SK-N-SH (cell line): ENCODE data around the gene BCAS4. TPM values are rescaled to one million over a fixed set of nuclear protein-coding genes. Genes with fewer than 3 reads are reported as not detected.
A peak's percentile ranks its signal among the peaks of the same experiment; 100 is the strongest.

Experiments
- CTCF ChIA-PET: fragments of 300-600, 350-600 bp; formaldehyde crosslinking; extraction: SDS; loops from one replicate; lab custom pipeline; 2021; lab: Yijun Ruan, JAX
- POLR2A ChIA-PET: fragments of 350-600 bp; sonication (Branson Sonifier 250); formaldehyde crosslinking; extraction: SDS; loops from one replicate; lab custom pipeline; 2020; ENCODE audit warnings: antibody characterized with exemption, inconsistent platforms; lab: Yijun Ruan, JAX
- DNase-seq: peaks from one replicate; pipeline ENCODE4 v3.0.0; 2012
- H2AFZ ChIP-seq: fragments of 200-600 bp; sonication (generic); 2 replicates; pipeline ENCODE4 v1.8.1; 2016; ENCODE audit warnings: antibody characterized with exemption, mild to moderate bottlenecking, low read depth
- H3F3A ChIP-seq: fragments of 200-600 bp; sonication (generic); replicated peaks from 2 replicates; pipeline ENCODE3; 2016; ENCODE audit warnings: antibody characterized with exemption, mild to moderate bottlenecking; ENCODE audit not compliant: insufficient read depth
- H3K27ac ChIP-seq, 2 experiments: fragments of 200-500 bp in 1 of 2; fragments of 200-600 bp in 1 of 2; sonication (Bioruptor generic) in 1 of 2; sonication (generic), shearing (Covaris generic) in 1 of 2; 2 replicates each; pipeline versions ENCODE4 v1.5.1 to v1.6.1; 2014 to 2016; ENCODE audit warnings: low read depth in 2 of 2, inconsistent platforms in 1 of 2, low read length in 1 of 2, mild to moderate bottlenecking in 1 of 2, mixed read lengths in 1 of 2
- H3K27me3 ChIP-seq: fragments of 200-600 bp; sonication (generic), shearing (Covaris generic); 2 replicates; pipeline ENCODE4 v1.6.1; 2016; ENCODE audit warnings: mixed run types; ENCODE audit not compliant: insufficient read depth
- H3K36me3 ChIP-seq, 2 experiments: fragments of 200-500 bp in 1 of 2; fragments of 200-600 bp in 1 of 2; sonication (Bioruptor generic) in 1 of 2; sonication (generic) in 1 of 2; replicated peaks in 1 of 2; 2 replicates each; pipeline versions ENCODE3 to v1.5.1; 2014 to 2016; ENCODE audit warnings: low read length in 1 of 2, mild to moderate bottlenecking in 1 of 2; ENCODE audit not compliant: insufficient read depth in 2 of 2, control insufficient read depth in 1 of 2
- H3K4me1 ChIP-seq, 2 experiments: fragments of 200-500 bp in 1 of 2; fragments of 200-600 bp in 1 of 2; sonication (Bioruptor generic) in 1 of 2; sonication (generic), shearing (Covaris generic) in 1 of 2; 2 replicates each; pipeline versions ENCODE4 v1.5.1 to v1.6.1; 2014 to 2016; ENCODE audit warnings: low read depth in 1 of 2, low read length in 1 of 2, mixed run types in 1 of 2; ENCODE audit not compliant: insufficient read depth in 2 of 2, control insufficient read depth in 1 of 2
- H3K4me2 ChIP-seq: fragments of 200-600 bp; sonication (generic), shearing (Covaris generic); 2 replicates; pipeline ENCODE4 v1.6.1; 2017; ENCODE audit warnings: mixed run types
- H3K4me3 ChIP-seq, 2 experiments: fragments of 200-500 bp in 1 of 2; fragments of 200-600 bp in 1 of 2; sonication (Bioruptor generic) in 1 of 2; sonication (generic), shearing (Covaris generic) in 1 of 2; 2 replicates each; pipeline versions ENCODE4 v1.5.1 to v1.8.1; 2014 to 2016; ENCODE audit warnings: low read depth in 2 of 2, inconsistent platforms in 1 of 2, low read length in 1 of 2, mild to moderate bottlenecking in 1 of 2, mixed read lengths in 1 of 2, moderate library complexity in 1 of 2
- H3K79me2 ChIP-seq: fragments of 200-600 bp; sonication (generic); 2 replicates; pipeline ENCODE4 v1.8.1; 2017; ENCODE audit warnings: mild to moderate bottlenecking; ENCODE audit not compliant: insufficient read depth
- H3K9ac ChIP-seq: fragments of 200-600 bp; sonication (generic); 2 replicates; pipeline ENCODE4 v1.6.1; 2017; ENCODE audit warnings: mixed run types
- H3K9me2 ChIP-seq: fragments of 200-600 bp; sonication (generic); 2 replicates; pipeline ENCODE4 v1.6.1; 2017; ENCODE audit warnings: mixed run types
- H3K9me3 ChIP-seq: fragments of 200-600 bp; sonication (generic); 2 replicates; pipeline ENCODE4 v1.6.1; 2017; ENCODE audit warnings: mixed run types, mild to moderate bottlenecking, moderate library complexity
- H4K20me1 ChIP-seq: fragments of 200-600 bp; sonication (generic); 2 replicates; pipeline ENCODE4 v1.6.1; 2017; ENCODE audit warnings: mild to moderate bottlenecking, mixed run types; ENCODE audit not compliant: insufficient read depth
- CHD2 ChIP-seq: fragments of 150-350 bp; IDR thresholded peaks from 2 replicates; pipeline ENCODE4 v1.6.1; 2018; ENCODE audit warnings: low read length; ENCODE audit not compliant: partially characterized antibody
- EP300 ChIP-seq, 2 experiments: IDR thresholded peaks; 2 replicates each; pipeline versions ENCODE4 v1.4.0 to v1.6.1; 2012; ENCODE audit warnings: borderline replicate concordance in 1 of 2, low read depth in 1 of 2, low read length in 1 of 2
- EZH2phosphoT487 ChIP-seq: fragments of 200-600 bp; sonication (generic); IDR thresholded peaks from 2 replicates; pipeline ENCODE4 v1.6.1; 2017; ENCODE audit warnings: low read depth, mixed run types, mild to moderate bottlenecking, antibody characterized with exemption, moderate library complexity, borderline replicate concordance
- GATA2 ChIP-seq: sonication (generic); formaldehyde crosslinking; IDR thresholded peaks from 2 replicates; pipeline ENCODE4 v1.5.0; 2020; ENCODE audit warnings: mild to moderate bottlenecking, missing genetic modification reagents
- NFIC ChIP-seq: IDR thresholded peaks from 2 replicates; pipeline ENCODE4 v1.4.0; 2012; ENCODE audit warnings: borderline replicate concordance
- POLR2AphosphoS5 ChIP-seq: IDR thresholded peaks from 2 replicates; pipeline ENCODE4 v1.6.1; 2012; ENCODE audit warnings: low read depth, low read length
- RAD21 ChIP-seq: IDR thresholded peaks from 2 replicates; pipeline ENCODE4 v1.6.1; 2012; ENCODE audit warnings: mild to moderate bottlenecking, low read length
- RFX5 ChIP-seq: IDR thresholded peaks from 2 replicates; pipeline ENCODE4 v1.6.1; 2012; ENCODE audit warnings: mild to moderate bottlenecking, improper control_type of control experiment, low read length
- YY1 ChIP-seq: IDR thresholded peaks from 2 replicates; pipeline ENCODE4 v1.4.0; 2012; ENCODE audit warnings: low read depth, mild to moderate bottlenecking
- WGBS: methylation state at CpG from one replicate; pipeline ENCODE4 v1.1.6; 2017; ENCODE audit warnings: low lambda C conversion rate; 5-methylcytosine and 5-hydroxymethylcytosine counted together
- polyA plus RNA-seq, 3 experiments: library from polyadenylated mRNA; depleted of rRNA; stranded (reverse); fragments of >200 nt; gene quantifications; 2 replicates each; pipeline ENCODE4 v1.2.3, GENCODE V29; 2012
- TF ChIP-seq, protein P1 (sequence below): fragments of 150-350 bp; IDR thresholded peaks from 2 replicates; pipeline ENCODE4 v1.6.1; 2016; ENCODE audit warnings: mild to moderate bottlenecking, low read depth, low read length
- TF ChIP-seq, protein P2 (sequence below): fragments of 200-600 bp; sonication (generic); IDR thresholded peaks from 2 replicates; pipeline ENCODE4 v1.6.1; 2017; ENCODE audit warnings: antibody characterized with exemption, mild to moderate bottlenecking, moderate library complexity

BCAS4 gene
- polyA plus RNA-seq, 1 of the 3 experiments (the other 2 are of a cell fraction), result 43.8 TPM

DNA sequence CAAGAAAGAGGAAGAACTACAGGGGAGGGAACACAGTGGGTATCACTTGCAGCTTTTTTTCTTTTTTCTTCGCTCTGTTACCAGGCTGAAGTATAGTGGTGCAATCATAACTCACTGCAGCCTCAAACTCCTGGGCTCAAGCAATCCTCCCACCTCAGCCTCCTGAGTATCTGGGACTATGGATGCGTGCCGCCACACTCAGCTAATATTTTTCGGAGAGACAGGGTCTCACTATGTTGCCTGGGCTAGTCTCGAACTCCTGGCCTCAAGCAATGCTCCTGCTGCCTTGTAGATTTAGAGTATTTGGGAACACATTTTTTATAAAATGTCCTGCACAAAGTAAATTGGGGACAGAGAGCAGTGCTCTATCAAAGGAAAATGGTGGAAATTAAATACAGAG lies 35.2 kb upstream of the BCAS4 start (continued):
- TF ChIP-seq RFX5 (no peak), RAD21 (no peak), YY1 (no peak), CHD2 (no peak), POLR2AphosphoS5 (no peak), GATA2 (CRISPR knock-in tag) (no peak), NFIC (no peak), EZH2phosphoT487 (no peak)
- TF ChIP-seq, protein P1, sequence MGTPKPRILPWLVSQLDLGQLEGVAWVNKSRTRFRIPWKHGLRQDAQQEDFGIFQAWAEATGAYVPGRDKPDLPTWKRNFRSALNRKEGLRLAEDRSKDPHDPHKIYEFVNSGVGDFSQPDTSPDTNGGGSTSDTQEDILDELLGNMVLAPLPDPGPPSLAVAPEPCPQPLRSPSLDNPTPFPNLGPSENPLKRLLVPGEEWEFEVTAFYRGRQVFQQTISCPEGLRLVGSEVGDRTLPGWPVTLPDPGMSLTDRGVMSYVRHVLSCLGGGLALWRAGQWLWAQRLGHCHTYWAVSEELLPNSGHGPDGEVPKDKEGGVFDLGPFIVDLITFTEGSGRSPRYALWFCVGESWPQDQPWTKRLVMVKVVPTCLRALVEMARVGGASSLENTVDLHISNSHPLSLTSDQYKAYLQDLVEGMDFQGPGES, result no peak

DNA sequence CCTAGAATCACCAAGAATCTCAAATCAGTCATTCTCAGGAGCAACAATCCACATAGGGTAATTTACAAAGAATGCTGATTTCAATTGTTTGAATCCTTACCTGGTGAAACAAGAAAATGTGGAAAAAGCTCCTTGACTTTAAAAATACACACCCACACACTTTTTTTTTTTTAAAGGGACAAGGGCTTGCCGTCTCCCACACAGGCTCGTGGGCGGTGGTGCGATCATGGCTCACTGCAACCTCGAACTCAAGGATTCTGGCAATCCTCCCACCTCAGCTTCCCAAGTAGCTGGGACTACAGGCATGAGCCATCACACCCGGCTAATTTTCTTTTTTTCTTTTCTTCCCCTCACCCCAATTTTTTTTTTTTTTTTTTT lies 32.8 kb upstream of the BCAS4 start:
- Histone ChIP-seq H3K4me3 (peak overlapping the region in 1 of 2 experiments; percentile 0; a peak in 1 of 4 replicates), H3F3A (peaks cover 21% of the 10 kb centered on the region), H3K27ac (peak overlapping the region; percentile 2 to 80; a peak in 2 of 4 replicates), H4K20me1 (no peaks in the 10 kb centered on the region), H3K4me1 (peaks cover 10 to 30% of the 10 kb centered on the region in 2 experiments; a peak in 3 of 4 replicates), H3K27me3 (no peaks in the 10 kb centered on the region), H2AFZ (no peak overlapping the region), H3K4me2 (peak overlapping the region; percentile 22), H3K79me2 (no peaks in the 10 kb centered on the region), H3K9me3 (no peaks in the 10 kb centered on the region), H3K9ac (peak overlapping the region; percentile 53; the same call in 1 of the 2 replicates), H3K9me2 (no peaks in the 10 kb centered on the region), H3K36me3 (no peaks in the 10 kb centered on the region)
- no peak for DNase-seq
- POLR2A ChIA-PET, result interaction anchor here (0.7 kb wide), 1 partner anchor 661 kb away, joined by 4 read pairs; no protein-coding TSS in a partner anchor
- CTCF ChIA-PET, result interaction anchor here (1.1 to 3.4 kb wide), 2 partner anchors 12 to 99 kb away, joined by 3 to 14 read pairs; no protein-coding TSS in a partner anchor
- TF ChIP-seq, protein P2, sequence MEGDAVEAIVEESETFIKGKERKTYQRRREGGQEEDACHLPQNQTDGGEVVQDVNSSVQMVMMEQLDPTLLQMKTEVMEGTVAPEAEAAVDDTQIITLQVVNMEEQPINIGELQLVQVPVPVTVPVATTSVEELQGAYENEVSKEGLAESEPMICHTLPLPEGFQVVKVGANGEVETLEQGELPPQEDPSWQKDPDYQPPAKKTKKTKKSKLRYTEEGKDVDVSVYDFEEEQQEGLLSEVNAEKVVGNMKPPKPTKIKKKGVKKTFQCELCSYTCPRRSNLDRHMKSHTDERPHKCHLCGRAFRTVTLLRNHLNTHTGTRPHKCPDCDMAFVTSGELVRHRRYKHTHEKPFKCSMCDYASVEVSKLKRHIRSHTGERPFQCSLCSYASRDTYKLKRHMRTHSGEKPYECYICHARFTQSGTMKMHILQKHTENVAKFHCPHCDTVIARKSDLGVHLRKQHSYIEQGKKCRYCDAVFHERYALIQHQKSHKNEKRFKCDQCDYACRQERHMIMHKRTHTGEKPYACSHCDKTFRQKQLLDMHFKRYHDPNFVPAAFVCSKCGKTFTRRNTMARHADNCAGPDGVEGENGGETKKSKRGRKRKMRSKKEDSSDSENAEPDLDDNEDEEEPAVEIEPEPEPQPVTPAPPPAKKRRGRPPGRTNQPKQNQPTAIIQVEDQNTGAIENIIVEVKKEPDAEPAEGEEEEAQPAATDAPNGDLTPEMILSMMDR, result no peak
- TF ChIP-seq EP300 (IDR thresholded peaks at IDR 0.05; ENCODE audit: borderline replicate concordance in 1 of 2, low read depth in 1 of 2, low read length in 1 of 2), result 0 out of 4 replicates have a peak, but pooled peaks of 1 of the 2 experiments have one; percentile 2
- 50% methylated on average over 6 of the region's 6 CpGs for WGBS
